Measurements from ENCODE around the gene KRTAP2-3.
"Not testable (repeated sequence)": the region's sequence is repeated elsewhere in the genome, so short reads cannot be mapped to it uniquely, and the experiment has no call there.

KRTAP2-3 gene

DNA sequence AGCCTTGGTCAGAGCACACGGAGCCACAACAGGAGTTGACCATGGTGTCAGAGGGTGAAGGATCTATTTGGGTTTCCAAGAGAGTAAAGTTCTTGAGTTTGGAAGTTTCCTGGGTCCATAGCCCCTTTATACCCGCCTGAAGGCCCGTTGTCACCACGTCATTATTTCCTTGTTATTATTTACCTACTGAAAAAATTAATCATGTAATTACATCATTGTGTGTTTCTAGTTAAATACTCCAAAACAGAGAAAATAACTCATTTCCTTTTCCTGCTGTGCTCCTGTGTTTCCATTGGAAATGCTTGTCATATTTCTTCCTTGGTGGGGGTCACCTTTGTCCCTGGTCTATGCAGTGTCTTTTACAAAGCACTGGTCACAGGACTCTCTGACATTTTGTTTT is 38.1 kb upstream of the KRTAP2-3 start, which contains the start of gene KRTAP4-8:
TSS of gene KRTAP4-8 (minus strand) at position 101 of the 400 bp plus-strand sequence. CDS start at position 43, 58 bp downstream.
- no peak within 1 kb of the TSS for H3K27ac ChIP-seq (ENCODE audit: low read length)
- H3K4me2 ChIP-seq (ENCODE audit: low read length) = no peak within 1 kb of the TSS
- no peaks in the 10 kb centered on the region for H3K27me3 ChIP-seq (ENCODE audit: low read depth, low read length)
- no peaks in the 10 kb centered on the region for H3K79me2 ChIP-seq (ENCODE audit: low read length)
- H3K9ac ChIP-seq (ENCODE audit: low read length) = no peak within 1 kb of the TSS
- no peaks in the 10 kb centered on the region for H3K36me3 ChIP-seq (replicated peaks; ENCODE audit: low read depth, low read length)
- H3K4me1 ChIP-seq (ENCODE audit: low read length) = no peaks in the 10 kb centered on the region
- H2AFZ ChIP-seq (ENCODE audit: low read depth, low read length) = no peak within 1 kb of the TSS
- no peaks in the 10 kb centered on the region for H4K20me1 ChIP-seq (ENCODE audit: insufficient read depth, low read length)
- H3K9me3 ChIP-seq (ENCODE audit: insufficient read depth, low read length) = no peaks in the 10 kb centered on the region
- TF ChIP-seq, protein P1, sequence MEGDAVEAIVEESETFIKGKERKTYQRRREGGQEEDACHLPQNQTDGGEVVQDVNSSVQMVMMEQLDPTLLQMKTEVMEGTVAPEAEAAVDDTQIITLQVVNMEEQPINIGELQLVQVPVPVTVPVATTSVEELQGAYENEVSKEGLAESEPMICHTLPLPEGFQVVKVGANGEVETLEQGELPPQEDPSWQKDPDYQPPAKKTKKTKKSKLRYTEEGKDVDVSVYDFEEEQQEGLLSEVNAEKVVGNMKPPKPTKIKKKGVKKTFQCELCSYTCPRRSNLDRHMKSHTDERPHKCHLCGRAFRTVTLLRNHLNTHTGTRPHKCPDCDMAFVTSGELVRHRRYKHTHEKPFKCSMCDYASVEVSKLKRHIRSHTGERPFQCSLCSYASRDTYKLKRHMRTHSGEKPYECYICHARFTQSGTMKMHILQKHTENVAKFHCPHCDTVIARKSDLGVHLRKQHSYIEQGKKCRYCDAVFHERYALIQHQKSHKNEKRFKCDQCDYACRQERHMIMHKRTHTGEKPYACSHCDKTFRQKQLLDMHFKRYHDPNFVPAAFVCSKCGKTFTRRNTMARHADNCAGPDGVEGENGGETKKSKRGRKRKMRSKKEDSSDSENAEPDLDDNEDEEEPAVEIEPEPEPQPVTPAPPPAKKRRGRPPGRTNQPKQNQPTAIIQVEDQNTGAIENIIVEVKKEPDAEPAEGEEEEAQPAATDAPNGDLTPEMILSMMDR (IDR thresholded peaks at IDR 0.05; ENCODE audit: low read depth, low read length) = no peak
- no peak for TF ChIP-seq EZH2phosphoT487 (IDR thresholded peaks at IDR 0.05; ENCODE audit: low read depth)
- H3K4me3 ChIP-seq (ENCODE audit: low read length) = no peak within 1 kb of the TSS

DNA sequence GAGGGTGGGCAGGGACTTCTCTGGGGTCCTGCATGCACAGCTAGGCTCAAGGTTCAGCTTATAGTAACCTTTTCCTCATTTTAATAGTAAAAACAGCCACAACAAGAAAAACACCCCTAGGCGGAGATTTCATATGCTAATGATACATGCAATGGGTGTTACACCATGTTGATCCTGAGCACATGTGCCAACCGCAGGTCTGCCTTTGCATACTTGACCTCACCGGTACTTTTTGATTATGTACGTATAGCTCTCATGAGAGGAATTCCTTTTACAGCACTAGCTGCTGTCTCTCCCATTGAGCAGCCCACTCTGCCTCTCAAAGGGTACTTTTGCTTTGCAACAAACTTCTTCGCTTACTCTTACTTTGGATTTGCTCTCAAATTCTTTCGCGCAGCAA is 36.1 kb upstream of the KRTAP2-3 start:
- TF ChIP-seq, protein P1 (IDR thresholded peaks at IDR 0.05; ENCODE audit: low read depth, low read length) = no peak
- TF ChIP-seq EZH2phosphoT487 (IDR thresholded peaks at IDR 0.05; ENCODE audit: low read depth) = no peak
- Histone ChIP-seq H3K4me3 (ENCODE audit: low read length) (no peak overlapping the region), H2AFZ (ENCODE audit: low read depth, low read length) (no peak overlapping the region), H3K9ac (ENCODE audit: low read length) (no peak overlapping the region), H4K20me1 (ENCODE audit: insufficient read depth, low read length) (no peaks in the 10 kb centered on the region), H3K27me3 (ENCODE audit: low read depth, low read length) (no peaks in the 10 kb centered on the region), H3K36me3 (replicated peaks; ENCODE audit: low read depth, low read length) (no peaks in the 10 kb centered on the region), H3K79me2 (ENCODE audit: low read length) (no peaks in the 10 kb centered on the region), H3K27ac (ENCODE audit: low read length) (no peak overlapping the region), H3K4me1 (ENCODE audit: low read length) (no peaks in the 10 kb centered on the region), H3K4me2 (ENCODE audit: low read length) (no peak overlapping the region), H3K9me3 (ENCODE audit: insufficient read depth, low read length) (no peaks in the 10 kb centered on the region)

DNA sequence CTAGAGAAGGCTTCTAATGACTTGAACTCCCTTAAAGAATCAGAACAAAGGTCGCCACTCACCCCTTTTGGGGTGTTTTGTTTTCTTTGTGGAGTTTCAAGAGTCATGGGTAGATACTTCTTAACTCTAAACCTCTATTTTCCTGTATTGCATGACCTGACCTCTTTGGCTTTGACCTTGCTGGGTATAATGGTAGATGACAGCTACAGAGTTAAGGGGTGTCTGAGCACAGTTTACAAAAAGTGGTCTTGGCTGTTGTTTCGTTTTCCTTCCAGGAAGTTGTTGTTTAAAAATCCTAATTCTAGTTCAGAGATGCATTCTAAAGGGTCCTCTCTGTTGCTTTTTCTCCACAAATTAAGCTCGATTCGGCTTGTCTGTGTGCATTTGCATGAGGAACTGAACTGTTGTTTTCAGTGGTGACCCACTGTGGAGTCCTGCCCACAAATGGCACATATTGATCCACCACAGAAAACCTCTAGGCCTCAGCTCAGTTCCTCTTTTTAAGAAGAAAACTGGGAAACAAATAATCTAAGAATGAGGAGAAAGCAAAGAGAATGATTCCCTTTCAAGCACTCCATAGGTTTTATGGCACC is 28.9 kb upstream of the KRTAP2-3 start:
- not testable (repeated sequence) for H3K36me3 ChIP-seq (replicated peaks; ENCODE audit: low read depth, low read length); H3K9ac ChIP-seq (ENCODE audit: low read length); H3K4me2 ChIP-seq (ENCODE audit: low read length); H3K4me3 ChIP-seq (ENCODE audit: low read length); H4K20me1 ChIP-seq (ENCODE audit: insufficient read depth, low read length); H2AFZ ChIP-seq (ENCODE audit: low read depth, low read length); H3K27me3 ChIP-seq (ENCODE audit: low read depth, low read length); H3K4me1 ChIP-seq (ENCODE audit: low read length); H3K9me3 ChIP-seq (ENCODE audit: insufficient read depth, low read length); H3K79me2 ChIP-seq (ENCODE audit: low read length); H3K27ac ChIP-seq (ENCODE audit: low read length)

DNA sequence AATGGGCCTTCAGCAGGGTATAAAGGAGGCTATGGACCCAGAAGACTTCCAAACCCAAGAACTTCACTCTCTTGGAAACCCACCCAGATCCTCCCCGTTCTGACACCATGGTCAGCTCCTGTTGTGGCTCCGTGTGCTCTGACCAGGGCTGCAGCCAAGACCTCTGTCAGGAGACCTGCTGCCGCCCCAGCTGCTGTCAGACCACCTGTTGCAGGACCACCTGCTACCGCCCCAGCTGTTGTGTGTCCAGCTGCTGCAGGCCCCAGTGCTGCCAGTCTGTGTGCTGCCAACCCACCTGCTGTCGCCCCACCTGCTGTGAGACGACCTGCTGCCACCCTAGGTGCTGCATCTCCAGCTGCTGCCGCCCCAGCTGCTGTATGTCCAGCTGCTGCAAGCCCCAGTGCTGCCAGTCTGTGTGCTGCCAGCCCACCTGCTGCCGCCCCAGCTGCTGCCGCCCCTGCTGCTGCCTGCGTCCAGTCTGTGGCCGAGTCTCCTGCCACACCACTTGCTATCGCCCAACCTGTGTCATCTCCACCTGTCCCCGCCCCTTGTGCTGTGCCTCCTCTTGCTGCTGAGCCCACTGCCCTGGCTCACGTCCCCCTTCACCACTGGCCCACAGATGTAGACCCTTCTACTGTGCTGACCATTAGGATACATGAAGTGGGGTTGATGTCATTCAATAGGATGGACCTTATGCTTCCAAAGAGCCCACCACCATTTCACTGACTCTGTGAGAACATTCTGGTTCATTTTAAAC is 24.4 kb upstream of the KRTAP2-3 start, which contains the start of gene KRTAP4-7:
TSS of gene KRTAP4-7 (plus strand) at position 51 of the 757 bp plus-strand sequence. CDS start at position 108, 57 bp downstream.
- not testable (repeated sequence) for H3K79me2 ChIP-seq (ENCODE audit: low read length); H3K27ac ChIP-seq (ENCODE audit: low read length); H2AFZ ChIP-seq (ENCODE audit: low read depth, low read length); H3K27me3 ChIP-seq (ENCODE audit: low read depth, low read length); H3K36me3 ChIP-seq (replicated peaks; ENCODE audit: low read depth, low read length); H3K9me3 ChIP-seq (ENCODE audit: insufficient read depth, low read length); H4K20me1 ChIP-seq (ENCODE audit: insufficient read depth, low read length); H3K9ac ChIP-seq (ENCODE audit: low read length); H3K4me1 ChIP-seq (ENCODE audit: low read length); H3K4me3 ChIP-seq (ENCODE audit: low read length); H3K4me2 ChIP-seq (ENCODE audit: low read length)

DNA sequence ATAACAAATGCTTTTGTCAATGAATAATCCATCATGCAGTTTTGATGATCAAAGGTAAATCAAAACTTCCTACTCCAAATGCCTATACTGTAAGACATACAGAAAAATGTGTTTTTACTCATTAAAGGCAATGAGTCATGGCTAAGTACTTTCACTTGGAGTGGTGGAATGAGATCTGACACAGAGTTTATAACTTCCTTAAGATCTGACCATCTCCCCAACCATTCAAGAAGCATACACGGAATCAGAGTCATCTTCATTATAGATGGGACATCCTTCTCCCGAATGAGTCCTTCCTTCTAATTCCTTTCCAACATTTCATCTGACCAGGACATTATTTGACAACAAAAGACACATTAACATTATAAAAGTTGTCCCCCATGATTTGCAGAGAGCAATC is 23.5 kb upstream of the KRTAP2-3 start:
- not testable (repeated sequence) for H4K20me1 ChIP-seq (ENCODE audit: insufficient read depth, low read length); H3K36me3 ChIP-seq (replicated peaks; ENCODE audit: low read depth, low read length); H3K9me3 ChIP-seq (ENCODE audit: insufficient read depth, low read length); H3K4me1 ChIP-seq (ENCODE audit: low read length); H3K79me2 ChIP-seq (ENCODE audit: low read length); H3K9ac ChIP-seq (ENCODE audit: low read length); H3K27ac ChIP-seq (ENCODE audit: low read length); H3K27me3 ChIP-seq (ENCODE audit: low read depth, low read length); H3K4me3 ChIP-seq (ENCODE audit: low read length); H3K4me2 ChIP-seq (ENCODE audit: low read length); H2AFZ ChIP-seq (ENCODE audit: low read depth, low read length)

Data from OCI-LY3 (cell line).